DMS153 treated with DMSO at 0.1 percent for 48 hours (cell line): ENCODE data around the gene TSSK6.

Source experiments
- DNase-seq: peaks from one replicate; lab custom pipeline; 2025; ENCODE audit not compliant: unreplicated experiment; lab: John Stamatoyannopoulos, UW

Gene TSSK6

DNA sequence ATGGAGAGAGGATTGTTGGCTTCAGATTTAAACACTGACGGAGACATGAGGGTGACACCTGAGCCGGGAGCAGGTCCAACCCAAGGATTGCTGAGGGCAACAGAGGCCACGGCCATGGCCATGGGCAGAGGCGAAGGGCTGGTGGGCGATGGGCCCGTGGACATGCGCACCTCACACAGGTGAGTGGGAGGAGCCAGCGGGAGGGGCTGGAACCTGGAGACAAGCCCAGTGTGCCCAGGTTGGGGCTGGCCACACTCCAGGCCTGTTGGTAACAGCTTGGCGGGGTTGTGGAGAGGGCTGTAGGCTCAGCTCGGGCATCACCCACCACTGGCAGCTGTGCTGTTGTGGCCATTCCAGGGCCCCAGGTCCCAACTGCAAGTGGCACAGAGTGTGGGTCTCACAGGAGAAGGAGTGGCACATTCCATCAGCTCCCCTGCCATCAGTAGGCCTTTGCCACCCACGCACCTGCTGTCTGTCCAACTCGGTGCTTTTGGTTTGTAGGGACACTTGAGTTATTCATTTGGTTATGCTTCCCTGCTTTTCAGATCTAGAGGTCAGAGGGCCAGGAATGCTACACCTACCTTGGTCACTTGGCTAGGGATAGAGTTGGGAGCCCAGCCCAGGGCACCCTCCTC, 49.8 kb downstream of the TSSK6 start:
- no peak for DNase-seq

DNA sequence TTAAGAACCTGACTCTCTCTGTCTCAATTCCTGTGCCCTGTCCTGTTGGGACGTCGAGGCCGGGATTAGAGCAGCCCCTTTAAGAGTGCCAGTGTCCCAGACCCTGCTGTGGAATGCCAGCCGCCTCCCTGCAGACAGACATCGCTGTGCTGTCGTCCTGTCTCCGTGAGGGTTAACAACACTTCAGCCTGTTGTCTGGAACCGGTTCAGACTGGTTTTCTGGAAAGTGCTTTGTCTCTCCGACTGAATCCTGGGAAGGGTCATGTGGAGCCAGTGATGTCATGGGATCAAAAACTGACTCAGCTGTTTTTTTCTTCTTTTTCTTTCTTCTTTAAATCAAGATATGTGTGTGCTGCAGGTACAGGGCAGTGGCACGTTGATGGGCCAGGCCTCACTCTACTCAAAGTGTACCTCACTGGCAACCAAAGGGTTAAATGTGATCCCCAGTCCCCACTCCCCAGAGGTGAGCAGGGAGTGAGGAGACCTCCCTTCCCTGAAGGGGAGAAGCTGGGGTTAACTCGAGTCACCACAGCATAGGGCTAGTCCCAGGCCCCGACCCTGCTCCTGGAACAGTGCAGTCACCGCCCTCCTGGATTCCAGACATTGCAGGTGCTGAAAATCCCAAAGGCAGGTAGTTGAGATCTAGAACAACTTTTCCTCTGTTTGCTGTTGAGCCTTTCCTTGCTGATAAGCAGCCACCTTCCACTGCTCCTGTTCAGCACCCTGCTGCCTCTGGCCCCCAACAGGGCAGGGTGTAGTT, 50.8 kb downstream of the TSSK6 start:
- no peak for DNase-seq
